Stimulated activated naive B cell treated with anti-CD40 and anti-IgM and Interleukin-4, amounts not matched to agents 10 μg/mL and 1 μg/mL and 100 μg/mL, for 72 hours (primary cell): ENCODE results near the gene SLC1A5.
A peak's percentile ranks its signal among the peaks of the same experiment; 100 is the strongest.
"Not testable (repeated sequence)": the region's sequence is repeated elsewhere in the genome, so short reads cannot be mapped to it uniquely, and the experiment has no call there.

Source experiments
- ATAC-seq, 2 donors: fragments of 150-1000 bp; cut with Tn5 transposase; replicated peaks; 2 replicates each; pipeline ENCODE4 v1.10.0; 2021; ENCODE audit warnings: moderate library complexity in 1 of 2
- DNase-seq: peaks from one replicate; pipeline ENCODE4 v3.0.0; 2021
- H3K27ac Mint-ChIP-seq: one replicate; pipeline ENCODE4 v1.8.0; 2022; ENCODE audit warnings: mild to moderate bottlenecking, mixed read lengths
- H3K27me3 Mint-ChIP-seq, 2 donors: one replicate each; pipeline ENCODE4 v1.8.0; 2022; ENCODE audit warnings: mixed read lengths in 2 of 2
- H3K36me3 Mint-ChIP-seq, 2 donors: one replicate each; pipeline ENCODE4 v1.8.0; 2022; ENCODE audit warnings: mixed read lengths in 2 of 2, mild to moderate bottlenecking in 1 of 2
- H3K4me1 Mint-ChIP-seq, 2 donors: one replicate each; pipeline ENCODE4 v1.8.0; 2022; ENCODE audit warnings: mixed read lengths in 2 of 2, mild to moderate bottlenecking in 1 of 2
- H3K4me3 Mint-ChIP-seq, 2 donors: one replicate each; pipeline ENCODE4 v1.8.0; 2022; ENCODE audit warnings: mild to moderate bottlenecking in 2 of 2, mixed read lengths in 2 of 2, moderate library complexity in 1 of 2
- H3K9me3 Mint-ChIP-seq, 2 donors: one replicate each; pipeline ENCODE4 v1.8.0; 2022; ENCODE audit warnings: mixed read lengths in 2 of 2, mild to moderate bottlenecking in 1 of 2

The SLC1A5 gene

GRCh38 chr19:46788262-46788967 is at the start of gene SLC1A5:
Gene SLC1A5, minus strand, starts transcription at chr19:46788594. Its CDS starts 629 bp downstream, at chr19:46787965.
- Mint-ChIP-seq H3K27me3 (no peaks in the 10 kb centered on the region), H3K4me3 (peak within 1 kb of the TSS; percentile 98 to 99), H3K9me3 (no peaks in the 10 kb centered on the region), H3K36me3 (peaks cover 20 to 36% of the 10 kb centered on the region in 2 donors), H3K27ac (peak within 1 kb of the TSS; percentile 97), H3K4me1 (peaks cover 35 to 62% of the 10 kb centered on the region in 2 donors)
- ATAC-seq (peak; percentile 78 to 84), DNase-seq (peak; percentile 97)

- no peak for ATAC-seq
Observed at GRCh38 chr19:46838160-46838559, 49.8 kb upstream of the SLC1A5 start.

DNA sequence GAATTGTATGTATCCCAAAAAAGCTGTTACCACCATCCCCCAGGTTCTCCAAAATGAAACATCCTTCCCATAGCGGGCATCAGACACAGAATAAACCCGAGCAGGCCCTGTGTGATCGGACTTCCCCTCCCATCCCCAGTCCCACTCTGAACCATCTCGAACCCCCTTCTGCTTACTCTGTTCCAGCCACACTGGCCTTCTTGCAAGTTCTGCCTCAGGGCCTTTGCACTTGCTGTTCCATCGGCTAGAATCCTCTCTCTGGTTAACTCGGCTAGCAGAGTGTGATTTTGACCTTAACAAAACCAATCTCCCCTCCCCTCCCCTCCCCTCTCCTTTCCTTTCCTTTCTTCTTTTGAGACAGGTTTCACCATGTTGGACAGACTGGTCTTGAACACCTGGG is 46.6 kb upstream of the SLC1A5 start:
- DNase-seq: no peak
- Mint-ChIP-seq H3K4me1 (no peaks in the 10 kb centered on the region), H3K9me3 (peaks cover 3 to 4% of the 10 kb centered on the region in 2 donors), H3K4me3 (no peak overlapping the region), H3K27me3 (no peaks in the 10 kb centered on the region), H3K27ac (no peak overlapping the region), H3K36me3 (peaks cover 9 to 26% of the 10 kb centered on the region in 2 donors)
- ATAC-seq: no peak

More at GRCh38 chr19:46838160-46838559, 49.8 kb upstream of the SLC1A5 start:
- Mint-ChIP-seq H3K36me3 (peaks cover 23 to 46% of the 10 kb centered on the region in 2 donors), H3K4me1 (peaks cover 2 to 5% of the 10 kb centered on the region in 2 donors), H3K27me3 (no peaks in the 10 kb centered on the region), H3K4me3 (no peak overlapping the region), H3K9me3 (no peaks in the 10 kb centered on the region), H3K27ac (no peak overlapping the region)
- no peak for DNase-seq

DNA sequence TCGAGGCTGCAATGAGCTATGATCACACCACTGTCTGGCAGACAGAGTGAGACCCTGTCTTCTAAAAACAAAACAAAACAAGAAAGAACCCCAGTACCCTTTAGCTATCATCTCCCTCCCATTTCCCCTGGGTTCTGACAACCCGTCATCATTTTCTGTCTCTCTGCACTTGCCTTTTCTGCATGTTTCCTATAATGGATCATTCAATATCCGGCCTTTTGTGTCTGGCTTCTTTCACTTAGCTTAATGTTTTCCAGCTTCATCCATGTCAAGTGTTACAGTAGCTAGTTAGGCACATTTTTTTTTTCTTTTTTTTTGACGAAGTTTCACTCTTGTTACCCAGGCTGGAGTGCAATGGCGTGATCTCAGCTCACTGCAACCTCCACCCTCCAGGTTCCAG is 45.7 kb upstream of the SLC1A5 start:
- Mint-ChIP-seq H3K27ac (no peak overlapping the region), H3K27me3 (no peaks in the 10 kb centered on the region), H3K9me3 (peaks cover 3 to 4% of the 10 kb centered on the region in 2 donors), H3K36me3 (peaks cover 3 to 20% of the 10 kb centered on the region in 2 donors), H3K4me1 (peaks cover 0 to 1% of the 10 kb centered on the region in 2 donors), H3K4me3 (no peak overlapping the region)
- ATAC-seq: no peak
- DNase-seq: no peak

DNA sequence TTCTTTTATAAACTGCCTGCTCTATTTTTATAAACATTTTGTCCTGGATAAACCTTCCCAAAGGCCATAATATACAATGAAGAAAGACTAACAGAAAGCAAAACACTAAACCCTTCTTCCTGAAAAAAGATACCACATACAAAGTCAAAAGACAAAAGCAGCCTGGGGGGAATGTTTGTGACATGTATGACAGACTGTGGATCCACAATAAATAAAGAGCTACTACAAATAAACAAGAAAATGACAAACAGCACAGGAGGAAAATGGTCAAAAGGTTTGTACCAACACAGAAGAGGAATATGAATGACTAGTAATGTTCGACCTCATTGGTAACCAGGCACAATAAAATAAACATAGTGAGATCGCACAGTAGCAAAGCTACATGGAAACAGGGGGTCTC is 42.5 kb upstream of the SLC1A5 start:
- no peak for DNase-seq
- no peak overlapping the region for H3K27ac Mint-ChIP-seq
- no peaks in the 10 kb centered on the region for H3K27me3 Mint-ChIP-seq
- peaks cover 0 to 3% of the 10 kb centered on the region in 2 donors for H3K4me1 Mint-ChIP-seq
- ATAC-seq: no peak
- peaks cover 0 to 3% of the 10 kb centered on the region in 2 donors for H3K36me3 Mint-ChIP-seq
- no peak overlapping the region for H3K4me3 Mint-ChIP-seq
- H3K9me3 Mint-ChIP-seq: peaks cover 3 to 4% of the 10 kb centered on the region in 2 donors

DNA sequence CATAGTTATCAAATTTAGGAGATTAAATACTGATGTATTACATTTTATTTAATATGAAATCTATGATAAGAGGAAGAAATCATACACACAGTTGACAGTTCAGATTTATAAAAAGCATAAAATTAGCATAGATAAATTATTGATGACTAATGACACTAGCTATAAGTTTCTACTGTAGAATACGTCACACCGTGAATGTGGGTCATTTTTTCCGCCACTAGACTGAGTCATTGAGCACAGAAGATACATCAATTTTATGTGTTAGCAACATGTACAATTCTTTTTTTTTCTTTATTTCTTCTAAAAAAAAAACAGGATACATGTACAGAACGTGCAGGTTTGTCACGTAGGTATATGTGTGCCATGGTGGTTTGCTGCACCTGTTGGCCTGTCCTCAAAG is 40.1 kb upstream of the SLC1A5 start:
- H3K36me3 Mint-ChIP-seq: no peaks in the 10 kb centered on the region
- no peak for DNase-seq

GRCh38 chr19:46825731-46826055 is 37.3 kb upstream of the SLC1A5 start:
- H3K36me3 Mint-ChIP-seq: no peaks in the 10 kb centered on the region
- DNase-seq (no peak), ATAC-seq (no peak)
- H3K27ac Mint-ChIP-seq: no peak overlapping the region
- no peak overlapping the region for H3K4me3 Mint-ChIP-seq
- H3K9me3 Mint-ChIP-seq: peaks cover under 1 to 3% of the 10 kb centered on the region in 2 donors
- peaks cover 28 to 40% of the 10 kb centered on the region in 2 donors for H3K4me1 Mint-ChIP-seq
- H3K27me3 Mint-ChIP-seq: no peaks in the 10 kb centered on the region

More for the DNA sequence above, 40.1 kb upstream of the SLC1A5 start:
- Mint-ChIP-seq H3K4me3 (no peak overlapping the region), H3K9me3 (peaks cover 4 to 7% of the 10 kb centered on the region in 2 donors), H3K27ac (no peak overlapping the region), H3K4me1 (peaks cover 17 to 21% of the 10 kb centered on the region in 2 donors), H3K27me3 (no peaks in the 10 kb centered on the region)
- no peak for ATAC-seq

DNA sequence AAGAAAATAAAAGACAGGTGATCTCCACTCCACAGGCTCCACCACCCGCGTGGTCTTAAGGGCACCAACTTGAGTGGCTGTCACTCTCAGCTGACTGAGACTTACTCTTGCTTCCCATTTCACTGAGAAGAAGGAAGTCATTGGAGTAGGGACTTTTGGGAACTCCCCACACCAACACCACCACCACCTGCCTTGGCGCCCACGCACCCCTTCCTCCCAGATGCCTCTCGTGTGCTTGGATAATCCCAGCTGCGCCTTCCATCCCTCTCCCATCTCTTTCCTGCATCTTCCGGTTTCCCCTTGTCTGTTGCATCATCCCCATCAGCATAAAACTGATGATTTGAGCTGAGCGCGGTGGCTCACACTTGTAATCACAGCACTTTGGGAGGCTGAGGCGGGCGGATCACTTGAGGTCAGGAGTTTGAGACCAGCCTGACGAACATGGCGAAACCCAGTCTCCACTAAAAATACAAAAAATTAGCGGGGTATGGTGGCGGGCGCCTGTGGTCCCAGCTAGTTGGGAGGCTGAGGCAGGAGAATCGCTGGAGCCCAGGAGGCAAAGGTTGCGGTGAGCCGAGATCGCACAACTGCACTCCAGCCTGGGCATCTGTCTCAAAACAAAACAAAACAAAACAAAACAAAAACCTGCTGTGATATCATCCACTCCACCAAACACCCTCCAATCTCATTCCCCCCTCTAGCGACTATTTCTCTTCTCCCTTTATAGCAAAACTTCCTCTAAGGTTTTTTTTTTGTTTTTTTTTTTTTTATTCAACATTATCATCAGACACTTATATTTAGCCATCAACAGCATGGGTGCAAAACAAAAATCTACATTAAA is 36.7 kb upstream of the SLC1A5 start:
- peak overlapping the region; percentile 51 to 76 for H3K4me3 Mint-ChIP-seq
- H3K4me1 Mint-ChIP-seq: peaks cover 31 to 45% of the 10 kb centered on the region in 2 donors
- no peaks in the 10 kb centered on the region for H3K36me3 Mint-ChIP-seq
- DNase-seq (peak; percentile 16), ATAC-seq (peak; percentile 33 to 43)
- H3K9me3 Mint-ChIP-seq: peaks cover 0 to 3% of the 10 kb centered on the region in 2 donors
- peak overlapping the region; percentile 91 for H3K27ac Mint-ChIP-seq
- no peaks in the 10 kb centered on the region for H3K27me3 Mint-ChIP-seq

- no peaks in the 10 kb centered on the region for H3K27me3 Mint-ChIP-seq
- peaks cover 35 to 51% of the 10 kb centered on the region in 2 donors for H3K4me1 Mint-ChIP-seq
- no peak for ATAC-seq
- H3K36me3 Mint-ChIP-seq: no peaks in the 10 kb centered on the region
- DNase-seq: no peak
- peaks cover 0 to 3% of the 10 kb centered on the region in 2 donors for H3K9me3 Mint-ChIP-seq
- H3K4me3 Mint-ChIP-seq: no peak overlapping the region
- H3K27ac Mint-ChIP-seq: no peak overlapping the region
Observed at GRCh38 chr19:46823049-46823448, 34.7 kb upstream of the SLC1A5 start.

DNA sequence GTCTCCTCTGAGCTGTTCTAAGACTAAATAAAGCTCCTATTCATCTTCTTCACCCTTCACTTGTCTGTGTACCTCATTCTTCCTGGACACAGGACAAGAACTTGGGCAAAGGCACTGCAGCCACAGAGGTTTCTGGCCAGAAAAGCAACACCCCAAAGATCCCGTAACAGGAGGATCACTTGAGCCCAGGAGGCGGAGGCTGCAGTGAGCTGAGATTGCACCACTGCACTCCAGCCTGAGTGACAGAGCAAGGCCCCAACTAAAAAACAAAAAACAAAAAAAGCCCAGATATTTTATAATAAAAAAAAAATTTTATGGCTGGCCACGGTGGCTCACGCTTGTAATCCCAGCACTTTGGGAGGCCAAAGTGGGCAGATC is 34.0 kb upstream of the SLC1A5 start:
- H3K27me3 Mint-ChIP-seq, H3K9me3 Mint-ChIP-seq: not testable (repeated sequence)
- peak overlapping the region in 1 of 2 donors; percentile 57 for H3K4me3 Mint-ChIP-seq

GRCh38 chr19:46821512-46822409 is 33.4 kb upstream of the SLC1A5 start:
- Mint-ChIP-seq H3K27me3 (no peaks in the 10 kb centered on the region), H3K4me3 (peak overlapping the region; percentile 29 to 57), H3K27ac (peak overlapping the region; percentile 75), H3K4me1 (peaks cover 35 to 51% of the 10 kb centered on the region in 2 donors), H3K36me3 (no peaks in the 10 kb centered on the region), H3K9me3 (peaks cover 0 to 3% of the 10 kb centered on the region in 2 donors)
- ATAC-seq (peak; percentile 63 to 67), DNase-seq (peak; percentile 53)

More for the DNA sequence above, 34.0 kb upstream of the SLC1A5 start:
- Mint-ChIP-seq H3K4me1 (peaks cover 35 to 51% of the 10 kb centered on the region in 2 donors), H3K27ac (peak overlapping the region; percentile 75)
- not testable (repeated sequence) for DNase-seq, H3K36me3 Mint-ChIP-seq, ATAC-seq

DNA sequence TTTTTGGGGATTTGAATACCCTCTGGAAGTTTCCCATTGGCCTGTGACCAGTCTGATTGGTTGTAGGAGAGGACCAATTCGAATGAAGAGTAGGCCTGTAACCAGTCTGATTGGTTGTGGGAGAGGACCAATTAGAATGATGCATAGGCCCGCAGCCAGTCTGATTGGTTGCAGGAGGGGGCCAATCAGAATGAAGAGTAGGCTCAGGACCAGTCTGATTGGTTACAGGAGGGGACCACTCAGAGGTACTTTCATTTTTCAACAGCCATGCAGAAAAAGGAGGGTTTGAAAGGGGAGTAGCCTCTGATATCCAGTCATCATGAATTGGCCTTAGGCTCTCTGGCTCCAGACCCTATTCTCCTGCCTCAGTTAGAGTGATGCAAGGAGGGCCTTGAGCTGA is 30.4 kb upstream of the SLC1A5 start:
- no peaks in the 10 kb centered on the region for H3K27me3 Mint-ChIP-seq
- no peaks in the 10 kb centered on the region for H3K36me3 Mint-ChIP-seq
- no peak for DNase-seq
- H3K9me3 Mint-ChIP-seq: no peaks in the 10 kb centered on the region
- peak overlapping the region; percentile 31 for H3K27ac Mint-ChIP-seq
- peaks cover 21 to 31% of the 10 kb centered on the region in 2 donors for H3K4me1 Mint-ChIP-seq
- H3K4me3 Mint-ChIP-seq: no peak overlapping the region
- ATAC-seq: no peak

GRCh38 chr19:46815833-46816627 is 27.6 kb upstream of the SLC1A5 start:
- no peaks in the 10 kb centered on the region for H3K36me3 Mint-ChIP-seq
- H3K9me3 Mint-ChIP-seq: no peaks in the 10 kb centered on the region
- no peak for ATAC-seq
- H3K27me3 Mint-ChIP-seq: no peaks in the 10 kb centered on the region
- H3K27ac Mint-ChIP-seq: no peak overlapping the region
- H3K4me1 Mint-ChIP-seq: peaks cover 12 to 15% of the 10 kb centered on the region in 2 donors
- DNase-seq: no peak
- no peak overlapping the region for H3K4me3 Mint-ChIP-seq
